ENCODE measurements around the gene SLC26A1.

- TF ChIP-seq EP300 (IDR thresholded peaks at IDR 0.05; ENCODE audit: borderline replicate concordance) (no peak), TCF12 (IDR thresholded peaks at IDR 0.05; ENCODE audit: low read depth) (no peak), CEBPB (IDR thresholded peaks at IDR 0.05) (no peak), YY1 (IDR thresholded peaks at IDR 0.05; ENCODE audit: low read depth) (no peak), USF1 (IDR thresholded peaks at IDR 0.05) (no peak)
Measured at GRCh38 chr4:945274-946102, 47.7 kb downstream of the SLC26A1 start.

Data from Ishikawa (cell line).